HUES64 (cell line): ENCODE measurements around the gene EPB41L2.
"Not testable (repeated sequence)": the region's sequence is repeated elsewhere in the genome, so short reads cannot be mapped to it uniquely, and the experiment has no call there.

Experiments used
- H3K27ac ChIP-seq: 2 replicates; pipeline ENCODE4 v1.7.0; 2013; ENCODE audit warnings: low read depth, low read length, inconsistent platforms
- H3K27me3 ChIP-seq: 2 replicates; pipeline ENCODE4 v1.6.1; 2013; ENCODE audit warnings: mild to moderate bottlenecking, low read length; ENCODE audit not compliant: insufficient read depth
- H3K36me3 ChIP-seq: 2 replicates; pipeline ENCODE4 v1.6.1; 2013; ENCODE audit warnings: mild to moderate bottlenecking, low read length; ENCODE audit not compliant: insufficient read depth
- H3K4me1 ChIP-seq: 2 replicates; pipeline ENCODE4 v1.6.1; 2013; ENCODE audit warnings: mild to moderate bottlenecking, low read length, moderate library complexity; ENCODE audit not compliant: insufficient read depth
- H3K4me3 ChIP-seq: 2 replicates; pipeline ENCODE4 v1.5.1; 2013; ENCODE audit warnings: mild to moderate bottlenecking, low read length, moderate library complexity
- H3K9ac ChIP-seq: 2 replicates; pipeline ENCODE4 v1.6.1; 2013; ENCODE audit warnings: mild to moderate bottlenecking, low read depth, low read length
- H3K9me3 ChIP-seq: 2 replicates; pipeline ENCODE4 v1.6.1; 2013; ENCODE audit warnings: low read depth, low read length; ENCODE audit not compliant: insufficient read depth
- WGBS: fragments of 150-250, 120-280 bp; methylation state at CpG from one replicate; pipeline ENCODE4 v1.1.7; 2013; ENCODE audit warnings: missing lambda C conversion rate; 5-methylcytosine and 5-hydroxymethylcytosine counted together

EPB41L2 gene

GRCh38 chr6:130927305-130927704 is 135.7 kb downstream of the EPB41L2 start:
- Histone ChIP-seq H3K4me1 (peaks cover 3% of the 10 kb centered on the region; the same call in 1 of the 2 replicates), H3K36me3 (no peaks in the 10 kb centered on the region), H3K9me3 (no peaks in the 10 kb centered on the region), H3K27ac (no peak overlapping the region), H3K27me3 (no peaks in the 10 kb centered on the region), H3K9ac (no peak overlapping the region), H3K4me3 (no peak overlapping the region)
- WGBS: 53% methylated on average over 1 of the region's 2 CpGs

GRCh38 chr6:130923350-130923749 is 139.7 kb downstream of the EPB41L2 start:
- H3K4me1 ChIP-seq: peaks cover 3% of the 10 kb centered on the region; the same call in 1 of the 2 replicates
- no peak overlapping the region for H3K4me3 ChIP-seq
- 87% methylated on average over 1 of the region's 1 CpG for WGBS
- no peaks in the 10 kb centered on the region for H3K9me3 ChIP-seq
- no peaks in the 10 kb centered on the region for H3K27me3 ChIP-seq
- no peaks in the 10 kb centered on the region for H3K36me3 ChIP-seq
- H3K9ac ChIP-seq: no peak overlapping the region
- no peak overlapping the region for H3K27ac ChIP-seq

- no peak overlapping the region for H3K27ac ChIP-seq
- H3K9me3 ChIP-seq: no peaks in the 10 kb centered on the region
- WGBS: 88% methylated on average over 3 of the region's 3 CpGs
- no peaks in the 10 kb centered on the region for H3K27me3 ChIP-seq
- no peak overlapping the region for H3K9ac ChIP-seq
- H3K36me3 ChIP-seq: no peaks in the 10 kb centered on the region
- no peak overlapping the region for H3K4me3 ChIP-seq
- peaks cover 3% of the 10 kb centered on the region; the same call in 1 of the 2 replicates for H3K4me1 ChIP-seq
These were observed 140.1 kb downstream of the EPB41L2 start for GRCh38 chr6:130922922-130923321.

GRCh38 chr6:130920969-130921368 is 142.1 kb downstream of the EPB41L2 start:
- Histone ChIP-seq H3K9ac (no peak overlapping the region), H3K9me3 (no peaks in the 10 kb centered on the region; the same call in 1 of the 2 replicates), H3K4me3 (no peak overlapping the region), H3K36me3 (peaks cover 3% of the 10 kb centered on the region; the same call in 1 of the 2 replicates), H3K27ac (no peak overlapping the region), H3K4me1 (no peaks in the 10 kb centered on the region), H3K27me3 (no peaks in the 10 kb centered on the region)
- 88% methylated on average over 4 of the region's 4 CpGs for WGBS

- Histone ChIP-seq H3K27me3 (no peaks in the 10 kb centered on the region), H3K4me1 (peaks cover 3% of the 10 kb centered on the region; the same call in 1 of the 2 replicates), H3K9me3 (no peaks in the 10 kb centered on the region; the same call in 1 of the 2 replicates), H3K9ac (no peak overlapping the region), H3K4me3 (no peak overlapping the region), H3K36me3 (peaks cover 6% of the 10 kb centered on the region; the same call in 1 of the 2 replicates), H3K27ac (no peak overlapping the region)
- 95% methylated on average over 4 of the region's 4 CpGs for WGBS
These were observed 144.9 kb downstream of the EPB41L2 start for GRCh38 chr6:130918171-130918570.

- WGBS: 91% methylated on average over 2 of the region's 2 CpGs
These were observed 147.4 kb downstream of the EPB41L2 start for GRCh38 chr6:130915606-130916005.

GRCh38 chr6:130913120-130913519 is 149.9 kb downstream of the EPB41L2 start:
- Histone ChIP-seq H3K9ac (no peak overlapping the region), H3K36me3 (peaks cover 6% of the 10 kb centered on the region; the same call in 1 of the 2 replicates), H3K4me3 (no peak overlapping the region), H3K27me3 (no peaks in the 10 kb centered on the region), H3K9me3 (no peaks in the 10 kb centered on the region; the same call in 1 of the 2 replicates), H3K27ac (no peak overlapping the region), H3K4me1 (peaks cover 8% of the 10 kb centered on the region; the same call in 1 of the 2 replicates)
- WGBS: 72% methylated on average over 4 of the region's 4 CpGs

More at GRCh38 chr6:130915606-130916005, 147.4 kb downstream of the EPB41L2 start:
- H3K27me3 ChIP-seq, H3K27ac ChIP-seq, H3K36me3 ChIP-seq, H3K4me3 ChIP-seq, H3K4me1 ChIP-seq, H3K9me3 ChIP-seq, H3K9ac ChIP-seq: not testable (repeated sequence)

GRCh38 chr6:130912434-130912833 is 150.6 kb downstream of the EPB41L2 start:
- Histone ChIP-seq H3K9ac (no peak overlapping the region), H3K4me3 (no peak overlapping the region), H3K27me3 (no peaks in the 10 kb centered on the region), H3K27ac (no peak overlapping the region), H3K4me1 (peaks cover 8% of the 10 kb centered on the region; the same call in 1 of the 2 replicates), H3K9me3 (no peaks in the 10 kb centered on the region; the same call in 1 of the 2 replicates), H3K36me3 (peaks cover 6% of the 10 kb centered on the region; the same call in 1 of the 2 replicates)
- WGBS: 95% methylated on average over 4 of the region's 4 CpGs

- H3K27me3 ChIP-seq: no peaks in the 10 kb centered on the region
- no peak overlapping the region for H3K9ac ChIP-seq
- H3K4me3 ChIP-seq: no peak overlapping the region
- H3K36me3 ChIP-seq: no peaks in the 10 kb centered on the region
- H3K9me3 ChIP-seq: no peaks in the 10 kb centered on the region
- WGBS: no CpG with 5 or more reads among the region's 2 CpGs
- peaks cover 8% of the 10 kb centered on the region; the same call in 1 of the 2 replicates for H3K4me1 ChIP-seq
- no peak overlapping the region for H3K27ac ChIP-seq
These were observed 154.1 kb downstream of the EPB41L2 start for GRCh38 chr6:130908958-130909357.

- Histone ChIP-seq H3K9me3 (no peaks in the 10 kb centered on the region), H3K27ac (no peak overlapping the region), H3K4me1 (peaks cover 7% of the 10 kb centered on the region; the same call in 1 of the 2 replicates), H3K36me3 (no peaks in the 10 kb centered on the region), H3K9ac (no peak overlapping the region), H3K4me3 (no peak overlapping the region), H3K27me3 (no peaks in the 10 kb centered on the region)
These were observed 154.9 kb downstream of the EPB41L2 start for GRCh38 chr6:130908188-130908587.

GRCh38 chr6:130907687-130908086 is 155.4 kb downstream of the EPB41L2 start:
- Histone ChIP-seq H3K9me3 (no peaks in the 10 kb centered on the region), H3K4me3 (no peak overlapping the region), H3K4me1 (peaks cover 8% of the 10 kb centered on the region; the same call in 1 of the 2 replicates), H3K9ac (no peak overlapping the region), H3K27ac (no peak overlapping the region), H3K27me3 (no peaks in the 10 kb centered on the region), H3K36me3 (no peaks in the 10 kb centered on the region)
- WGBS: 91% methylated on average over 3 of the region's 3 CpGs
